ENCODE measurements around the gene CALU.

DNA sequence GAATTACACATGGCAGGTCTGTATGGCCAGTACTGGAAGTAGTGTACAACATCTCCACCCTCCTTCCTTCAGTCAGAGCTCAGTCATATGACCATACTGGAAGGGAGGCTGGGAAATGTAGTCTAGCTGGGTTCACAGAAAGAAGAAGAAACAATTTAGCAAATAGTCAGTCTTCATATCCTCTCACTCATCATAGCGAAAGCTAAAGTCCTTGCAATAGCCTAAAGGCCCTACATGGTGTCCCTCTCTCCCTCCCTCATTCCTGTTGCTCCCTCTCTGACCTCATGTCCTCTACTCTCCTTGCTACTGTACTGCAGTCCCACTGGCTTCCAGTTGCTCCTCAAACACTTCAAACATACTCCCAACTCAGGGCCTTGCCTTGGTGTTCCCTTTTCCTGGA, 4.3 kb upstream of the CALU start:
- TF ChIP-seq, protein P1, sequence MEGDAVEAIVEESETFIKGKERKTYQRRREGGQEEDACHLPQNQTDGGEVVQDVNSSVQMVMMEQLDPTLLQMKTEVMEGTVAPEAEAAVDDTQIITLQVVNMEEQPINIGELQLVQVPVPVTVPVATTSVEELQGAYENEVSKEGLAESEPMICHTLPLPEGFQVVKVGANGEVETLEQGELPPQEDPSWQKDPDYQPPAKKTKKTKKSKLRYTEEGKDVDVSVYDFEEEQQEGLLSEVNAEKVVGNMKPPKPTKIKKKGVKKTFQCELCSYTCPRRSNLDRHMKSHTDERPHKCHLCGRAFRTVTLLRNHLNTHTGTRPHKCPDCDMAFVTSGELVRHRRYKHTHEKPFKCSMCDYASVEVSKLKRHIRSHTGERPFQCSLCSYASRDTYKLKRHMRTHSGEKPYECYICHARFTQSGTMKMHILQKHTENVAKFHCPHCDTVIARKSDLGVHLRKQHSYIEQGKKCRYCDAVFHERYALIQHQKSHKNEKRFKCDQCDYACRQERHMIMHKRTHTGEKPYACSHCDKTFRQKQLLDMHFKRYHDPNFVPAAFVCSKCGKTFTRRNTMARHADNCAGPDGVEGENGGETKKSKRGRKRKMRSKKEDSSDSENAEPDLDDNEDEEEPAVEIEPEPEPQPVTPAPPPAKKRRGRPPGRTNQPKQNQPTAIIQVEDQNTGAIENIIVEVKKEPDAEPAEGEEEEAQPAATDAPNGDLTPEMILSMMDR (optimal IDR thresholded peaks at IDR 0.05 in 1 of 3, IDR thresholded peaks at IDR 0.05 in 1 of 3, conservative IDR thresholded peaks at IDR 0.05 in 1 of 3; ENCODE audit: extremely low read depth in 1 of 3, insufficient read depth in 2 of 3, low read length in 3 of 3) = no peak
- TF ChIP-seq EZH2 (IDR thresholded peaks at IDR 0.05; ENCODE audit: low read length) = no peak

Data from keratinocyte (primary cell).